ENCODE measurements around the gene MARCHF10. TPM values are rescaled to one million over a fixed set of nuclear protein-coding genes. Genes with fewer than 3 reads are reported as not detected.

The MARCHF10 gene
- total and polyA plus RNA-seq, 2 of the 13 experiments (the other 11 are each of a cell fraction or from before 2014, with no cell fraction given): not detected

DNA sequence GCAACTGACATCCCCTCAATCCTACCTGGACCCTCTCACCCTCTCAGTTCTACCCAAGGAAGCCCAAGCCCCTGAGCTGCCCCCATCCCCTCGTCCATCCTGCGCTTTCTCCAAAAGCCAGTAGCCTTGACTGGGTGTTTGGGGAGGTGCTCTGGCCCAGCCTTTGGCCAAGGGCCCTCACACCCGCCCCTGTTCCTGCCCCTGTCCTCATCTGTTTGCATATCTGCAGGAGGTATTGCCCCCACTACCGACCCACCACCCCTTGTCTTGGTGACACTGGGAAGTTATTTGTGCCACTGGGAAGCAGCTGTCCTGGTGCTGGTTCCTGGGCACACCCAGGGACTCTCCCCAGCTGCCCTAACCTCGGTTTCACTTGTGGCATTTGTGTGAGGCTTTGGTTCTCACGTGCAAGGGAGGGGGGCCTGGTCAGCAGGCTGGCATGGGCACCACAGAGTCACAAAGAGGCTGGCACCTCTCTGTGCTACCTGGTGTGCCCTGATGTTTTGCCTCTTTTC, 105.3 kb downstream of the MARCHF10 start:
- WGBS (ENCODE audit: low lambda C conversion rate): 5% methylated on average over 6 of the region's 6 CpGs
- intact Hi-C loops (cut with micrococcal nuclease; ENCODE audit: unreplicated experiment) (loop anchor here (1.0 kb wide), 1 partner anchor 265 kb away; no protein-coding TSS in a partner anchor), in situ Hi-C loops (cut with HindIII; ENCODE audit: extremely low pct_ligation_motif_present, low pct_unique_long_range_greater_than_20kb) (loop anchor here (5.0 kb wide), 1 partner anchor 264 kb away; the partner anchor contains the start of gene TANC2)
- Histone ChIP-seq H3K9me3 (ENCODE audit: low read length) (no peaks in the 10 kb centered on the region), H3K79me2 (ENCODE audit: insufficient read depth, low read length) (no peaks in the 10 kb centered on the region), H3K4me3 (replicated peaks in 1 of 3; ENCODE audit: insufficient read depth in 1 of 3, low read depth in 2 of 3, low read length in 3 of 3) (no peak overlapping the region), H3K9ac (ENCODE audit: insufficient read depth, low read depth, low read length) (no peak overlapping the region), H3K4me2 (ENCODE audit: low read depth, low read length) (no peak overlapping the region), H2AFZ (ENCODE audit: low read length) (no peak overlapping the region), H3K27ac (ENCODE audit: extremely low read length, insufficient read depth, low read length) (no peak overlapping the region), H3K4me1 (ENCODE audit: insufficient read depth, low read length) (peaks cover 11% of the 10 kb centered on the region; the same call in 1 of the 2 replicates), H4K20me1 (ENCODE audit: insufficient read depth, low read length) (no peaks in the 10 kb centered on the region), H3K27me3 (ENCODE audit: control insufficient read depth in 1 of 2, insufficient read depth in 2 of 2, low read length in 2 of 2) (peaks cover 21 to 71% of the 10 kb centered on the region in 2 experiments), H3K36me3 (replicated peaks in 1 of 2; ENCODE audit: control insufficient read depth in 1 of 2, insufficient read depth in 2 of 2, low read length in 2 of 2) (no peaks in the 10 kb centered on the region)
- no TSS peak for BruUV-seq (replicated peaks)
- ATAC-seq (no peak), FAIRE-seq (no peak), DNase-seq (ENCODE audit: low spot score) (no peak)
- ChIA-PET POLR2A (no interaction called here), CTCF (ENCODE audit: low intra/inter-chr PET ratio, low total read pairs) (interaction anchor here (1.5 to 5.3 kb wide), 2 partner anchors 266 to 703 kb away, joined by 11 to 78 read pairs; no protein-coding TSS in a partner anchor)
- TF ChIP-seq, protein P1, sequence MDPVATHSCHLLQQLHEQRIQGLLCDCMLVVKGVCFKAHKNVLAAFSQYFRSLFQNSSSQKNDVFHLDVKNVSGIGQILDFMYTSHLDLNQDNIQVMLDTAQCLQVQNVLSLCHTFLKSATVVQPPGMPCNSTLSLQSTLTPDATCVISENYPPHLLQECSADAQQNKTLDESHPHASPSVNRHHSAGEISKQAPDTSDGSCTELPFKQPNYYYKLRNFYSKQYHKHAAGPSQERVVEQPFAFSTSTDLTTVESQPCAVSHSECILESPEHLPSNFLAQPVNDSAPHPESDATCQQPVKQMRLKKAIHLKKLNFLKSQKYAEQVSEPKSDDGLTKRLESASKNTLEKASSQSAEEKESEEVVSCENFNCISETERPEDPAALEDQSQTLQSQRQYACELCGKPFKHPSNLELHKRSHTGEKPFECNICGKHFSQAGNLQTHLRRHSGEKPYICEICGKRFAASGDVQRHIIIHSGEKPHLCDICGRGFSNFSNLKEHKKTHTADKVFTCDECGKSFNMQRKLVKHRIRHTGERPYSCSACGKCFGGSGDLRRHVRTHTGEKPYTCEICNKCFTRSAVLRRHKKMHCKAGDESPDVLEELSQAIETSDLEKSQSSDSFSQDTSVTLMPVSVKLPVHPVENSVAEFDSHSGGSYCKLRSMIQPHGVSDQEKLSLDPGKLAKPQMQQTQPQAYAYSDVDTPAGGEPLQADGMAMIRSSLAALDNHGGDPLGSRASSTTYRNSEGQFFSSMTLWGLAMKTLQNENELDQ (CRISPR knock-in tag; IDR thresholded peaks at IDR 0.05; ENCODE audit: borderline replicate concordance): no peak
- TF ChIP-seq NFATC3 (CRISPR knock-in tag; IDR thresholded peaks at IDR 0.05) (no peak), SYNCRIP (IDR thresholded peaks at IDR 0.05; ENCODE audit: insufficient read depth, low read depth, low read length) (no peak), ZNF609 (CRISPR knock-in tag; IDR thresholded peaks at IDR 0.05; ENCODE audit: borderline replicate concordance) (no peak), KLF12 (CRISPR knock-in tag; IDR thresholded peaks at IDR 0.05; ENCODE audit: borderline replicate concordance) (no peak), ZNF180 (CRISPR knock-in tag; IDR thresholded peaks at IDR 0.05; ENCODE audit: borderline replicate concordance, low read depth) (no peak), ZNF264 (CRISPR knock-in tag; IDR thresholded peaks at IDR 0.05) (no peak), ZBTB3 (CRISPR knock-in tag; IDR thresholded peaks at IDR 0.05; ENCODE audit: borderline replicate concordance, low read depth) (no peak), HDAC6 (IDR thresholded peaks at IDR 0.05; ENCODE audit: low read depth, low read length) (no peak), HDAC2 (CRISPR knock-in tag; IDR thresholded peaks at IDR 0.05) (no peak), RXRB (CRISPR knock-in tag; IDR thresholded peaks at IDR 0.05; ENCODE audit: borderline replicate concordance) (no peak)
- TF ChIP-seq, protein P2, sequence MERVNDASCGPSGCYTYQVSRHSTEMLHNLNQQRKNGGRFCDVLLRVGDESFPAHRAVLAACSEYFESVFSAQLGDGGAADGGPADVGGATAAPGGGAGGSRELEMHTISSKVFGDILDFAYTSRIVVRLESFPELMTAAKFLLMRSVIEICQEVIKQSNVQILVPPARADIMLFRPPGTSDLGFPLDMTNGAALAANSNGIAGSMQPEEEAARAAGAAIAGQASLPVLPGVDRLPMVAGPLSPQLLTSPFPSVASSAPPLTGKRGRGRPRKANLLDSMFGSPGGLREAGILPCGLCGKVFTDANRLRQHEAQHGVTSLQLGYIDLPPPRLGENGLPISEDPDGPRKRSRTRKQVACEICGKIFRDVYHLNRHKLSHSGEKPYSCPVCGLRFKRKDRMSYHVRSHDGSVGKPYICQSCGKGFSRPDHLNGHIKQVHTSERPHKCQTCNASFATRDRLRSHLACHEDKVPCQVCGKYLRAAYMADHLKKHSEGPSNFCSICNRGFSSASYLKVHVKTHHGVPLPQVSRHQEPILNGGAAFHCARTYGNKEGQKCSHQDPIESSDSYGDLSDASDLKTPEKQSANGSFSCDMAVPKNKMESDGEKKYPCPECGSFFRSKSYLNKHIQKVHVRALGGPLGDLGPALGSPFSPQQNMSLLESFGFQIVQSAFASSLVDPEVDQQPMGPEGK (CRISPR knock-in tag; IDR thresholded peaks at IDR 0.05): no peak
- TF ChIP-seq, protein P3, sequence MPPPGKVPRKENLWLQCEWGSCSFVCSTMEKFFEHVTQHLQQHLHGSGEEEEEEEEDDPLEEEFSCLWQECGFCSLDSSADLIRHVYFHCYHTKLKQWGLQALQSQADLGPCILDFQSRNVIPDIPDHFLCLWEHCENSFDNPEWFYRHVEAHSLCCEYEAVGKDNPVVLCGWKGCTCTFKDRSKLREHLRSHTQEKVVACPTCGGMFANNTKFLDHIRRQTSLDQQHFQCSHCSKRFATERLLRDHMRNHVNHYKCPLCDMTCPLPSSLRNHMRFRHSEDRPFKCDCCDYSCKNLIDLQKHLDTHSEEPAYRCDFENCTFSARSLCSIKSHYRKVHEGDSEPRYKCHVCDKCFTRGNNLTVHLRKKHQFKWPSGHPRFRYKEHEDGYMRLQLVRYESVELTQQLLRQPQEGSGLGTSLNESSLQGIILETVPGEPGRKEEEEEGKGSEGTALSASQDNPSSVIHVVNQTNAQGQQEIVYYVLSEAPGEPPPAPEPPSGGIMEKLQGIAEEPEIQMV (CRISPR knock-in tag; IDR thresholded peaks at IDR 0.05; ENCODE audit: low read depth): no peak
